ENCODE measurements around the gene BYSL. TPM values are rescaled to one million over a fixed set of nuclear protein-coding genes. Genes with fewer than 3 reads are reported as not detected.

BYSL gene, protein sequence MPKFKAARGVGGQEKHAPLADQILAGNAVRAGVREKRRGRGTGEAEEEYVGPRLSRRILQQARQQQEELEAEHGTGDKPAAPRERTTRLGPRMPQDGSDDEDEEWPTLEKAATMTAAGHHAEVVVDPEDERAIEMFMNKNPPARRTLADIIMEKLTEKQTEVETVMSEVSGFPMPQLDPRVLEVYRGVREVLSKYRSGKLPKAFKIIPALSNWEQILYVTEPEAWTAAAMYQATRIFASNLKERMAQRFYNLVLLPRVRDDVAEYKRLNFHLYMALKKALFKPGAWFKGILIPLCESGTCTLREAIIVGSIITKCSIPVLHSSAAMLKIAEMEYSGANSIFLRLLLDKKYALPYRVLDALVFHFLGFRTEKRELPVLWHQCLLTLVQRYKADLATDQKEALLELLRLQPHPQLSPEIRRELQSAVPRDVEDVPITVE
- total RNA-seq: 10 to 100 TPM in 1 of 4 donors, 1 to 10 TPM in 3; 4.4 to 12.4 (median 6.1) TPM

DNA sequence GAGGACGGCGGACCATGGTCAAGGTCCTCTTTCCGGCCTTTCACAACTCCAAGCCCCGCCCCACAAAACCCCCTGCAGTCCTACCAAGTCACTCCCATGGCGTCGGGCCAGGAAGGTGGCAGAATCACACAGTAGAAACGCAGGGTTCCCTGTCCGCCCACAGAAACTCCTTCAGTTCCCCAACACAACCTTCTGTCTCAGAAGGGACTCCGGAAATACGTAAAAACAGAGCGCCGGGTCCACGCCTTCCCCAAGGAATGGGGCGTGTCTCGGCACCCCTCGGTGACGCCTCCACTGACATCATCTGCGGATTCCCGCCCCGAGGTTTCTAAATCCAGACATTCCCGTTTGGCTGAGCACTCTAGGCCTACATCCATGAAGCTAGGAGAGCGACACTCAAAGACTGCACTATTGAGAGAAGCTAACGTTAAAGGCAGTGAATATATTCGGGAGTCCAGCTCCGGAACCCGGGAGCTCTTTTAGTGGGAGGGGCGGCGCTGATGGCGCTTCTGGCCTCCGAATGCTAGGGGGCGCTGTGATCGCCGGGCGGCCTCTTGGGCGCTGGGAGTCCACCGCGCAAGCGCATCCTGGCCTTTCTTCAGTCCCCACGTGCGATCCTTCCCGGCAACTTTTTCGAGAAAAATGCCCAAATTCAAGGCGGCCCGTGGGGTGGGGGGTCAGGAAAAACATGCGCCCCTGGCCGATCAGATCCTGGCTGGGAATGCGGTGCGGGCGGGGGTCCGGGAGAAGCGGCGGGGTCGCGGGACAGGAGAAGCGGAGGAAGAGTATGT, at the start of gene BYSL, which contains the start of gene MED20:
Gene BYSL, plus strand, starts transcription at position 579 of the 791 bp plus-strand sequence. Its CDS starts 64 bp downstream, at position 643.
Gene MED20, minus strand, starts transcription at position 219 of the 791 bp plus-strand sequence. Its CDS starts 121 bp downstream, at position 98.
- Histone ChIP-seq H3K27ac (peak within 1 kb of the TSS; percentile 91 to 99 (median 96)), H3K36me3 (peaks cover 0 to 7% (median 0%) of the 10 kb centered on the region in 3 donors), H3K9me3 (no peaks in the 10 kb centered on the region), H3K4me1 (peaks cover 0 to 26% (median 4%) of the 10 kb centered on the region in 4 donors), H3K27me3 (no peaks in the 10 kb centered on the region), H3K4me3 (peak within 1 kb of the TSS; percentile 65 to 88 (median 82))
- TF ChIP-seq, protein P1, sequence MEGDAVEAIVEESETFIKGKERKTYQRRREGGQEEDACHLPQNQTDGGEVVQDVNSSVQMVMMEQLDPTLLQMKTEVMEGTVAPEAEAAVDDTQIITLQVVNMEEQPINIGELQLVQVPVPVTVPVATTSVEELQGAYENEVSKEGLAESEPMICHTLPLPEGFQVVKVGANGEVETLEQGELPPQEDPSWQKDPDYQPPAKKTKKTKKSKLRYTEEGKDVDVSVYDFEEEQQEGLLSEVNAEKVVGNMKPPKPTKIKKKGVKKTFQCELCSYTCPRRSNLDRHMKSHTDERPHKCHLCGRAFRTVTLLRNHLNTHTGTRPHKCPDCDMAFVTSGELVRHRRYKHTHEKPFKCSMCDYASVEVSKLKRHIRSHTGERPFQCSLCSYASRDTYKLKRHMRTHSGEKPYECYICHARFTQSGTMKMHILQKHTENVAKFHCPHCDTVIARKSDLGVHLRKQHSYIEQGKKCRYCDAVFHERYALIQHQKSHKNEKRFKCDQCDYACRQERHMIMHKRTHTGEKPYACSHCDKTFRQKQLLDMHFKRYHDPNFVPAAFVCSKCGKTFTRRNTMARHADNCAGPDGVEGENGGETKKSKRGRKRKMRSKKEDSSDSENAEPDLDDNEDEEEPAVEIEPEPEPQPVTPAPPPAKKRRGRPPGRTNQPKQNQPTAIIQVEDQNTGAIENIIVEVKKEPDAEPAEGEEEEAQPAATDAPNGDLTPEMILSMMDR (IDR thresholded peaks at IDR 0.05): peak; percentile 95 to 99 (median 98)
- peak; percentile 80 to 81 for TF ChIP-seq POLR2A (IDR thresholded peaks at IDR 0.05)
- DNase-seq: peak; percentile 95 to 97 (median 95)

DNA sequence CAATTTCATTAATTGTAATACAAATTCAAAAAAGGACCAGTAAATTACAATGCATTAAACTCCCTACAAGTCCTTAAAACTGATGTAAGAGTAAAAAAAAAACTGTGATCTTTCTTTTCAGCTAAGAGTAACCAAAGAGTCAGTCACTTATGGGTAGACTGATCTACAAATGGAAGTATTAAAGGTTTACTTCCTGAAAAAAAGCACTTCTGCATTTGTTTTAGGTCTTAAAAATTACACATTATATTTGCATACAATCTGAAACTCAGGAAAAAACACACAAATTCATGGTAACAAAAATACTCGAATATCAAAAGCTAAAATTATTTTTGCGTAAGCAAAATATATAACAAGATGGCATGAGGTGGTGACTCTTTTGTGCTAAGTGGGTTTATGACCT, 49.6 kb upstream of the BYSL start:
- Histone ChIP-seq H3K9me3 (no peaks in the 10 kb centered on the region), H3K36me3 (no peaks in the 10 kb centered on the region), H3K4me1 (no peaks in the 10 kb centered on the region), H3K27me3 (no peaks in the 10 kb centered on the region), H3K27ac (no peak overlapping the region), H3K4me3 (no peak overlapping the region)
- DNase-seq: no peak
- no peak for TF ChIP-seq POLR2A (IDR thresholded peaks at IDR 0.05)
- TF ChIP-seq, protein P1 (IDR thresholded peaks at IDR 0.05): no peak

DNA sequence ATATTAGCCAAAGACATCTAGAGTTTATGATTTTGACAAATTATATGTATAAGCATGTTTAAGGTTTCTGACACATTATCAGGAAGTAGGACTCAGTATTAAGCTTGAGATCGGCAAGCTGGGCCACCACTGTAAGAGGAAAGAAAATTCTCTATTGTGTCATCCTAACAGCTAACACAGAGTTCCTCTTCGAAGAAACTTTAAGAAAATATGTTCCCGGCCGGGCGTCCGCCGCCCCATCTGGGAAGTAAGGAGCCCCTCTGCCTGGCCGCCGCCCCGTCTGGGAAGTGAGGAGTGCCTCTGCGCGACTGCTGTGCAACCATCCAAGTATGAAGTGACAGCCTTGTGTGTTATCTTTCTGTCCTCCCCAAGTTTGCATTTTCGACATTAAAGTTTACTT, 49.2 kb upstream of the BYSL start:
- no peaks in the 10 kb centered on the region for H3K9me3 ChIP-seq
- H3K4me3 ChIP-seq: no peak overlapping the region
- no peak for TF ChIP-seq POLR2A (IDR thresholded peaks at IDR 0.05)
- TF ChIP-seq, protein P1 (IDR thresholded peaks at IDR 0.05): no peak
- no peaks in the 10 kb centered on the region for H3K4me1 ChIP-seq
- no peaks in the 10 kb centered on the region for H3K36me3 ChIP-seq
- H3K27me3 ChIP-seq: no peaks in the 10 kb centered on the region
- no peak for DNase-seq
- H3K27ac ChIP-seq: no peak overlapping the region

DNA sequence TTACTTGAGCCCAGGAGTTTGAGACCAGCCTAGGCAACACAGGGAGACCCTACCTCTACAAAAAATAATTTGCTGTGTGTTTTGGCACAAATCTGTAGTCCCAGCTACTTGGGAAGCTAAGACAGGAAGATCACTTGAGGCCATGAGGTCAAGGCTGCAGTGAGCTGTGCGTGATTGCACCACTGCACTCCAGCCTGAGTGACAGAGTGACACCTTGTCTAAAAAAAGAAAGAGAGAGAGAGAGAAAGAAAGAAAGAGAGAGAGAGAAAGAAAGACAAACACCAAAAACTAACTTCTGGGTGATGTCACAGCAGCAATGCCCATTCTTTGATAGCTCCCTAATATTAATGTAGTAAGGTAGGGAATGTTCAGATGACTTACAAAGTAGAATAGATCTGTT, 46.6 kb upstream of the BYSL start:
- TF ChIP-seq, protein P1 (IDR thresholded peaks at IDR 0.05): no peak
- no peak for TF ChIP-seq POLR2A (IDR thresholded peaks at IDR 0.05)
- H3K27me3 ChIP-seq: no peaks in the 10 kb centered on the region
- H3K9me3 ChIP-seq: no peaks in the 10 kb centered on the region
- no peak overlapping the region for H3K4me3 ChIP-seq
- H3K4me1 ChIP-seq: no peaks in the 10 kb centered on the region
- no peak for DNase-seq
- H3K27ac ChIP-seq: no peak overlapping the region
- no peaks in the 10 kb centered on the region for H3K36me3 ChIP-seq

DNA sequence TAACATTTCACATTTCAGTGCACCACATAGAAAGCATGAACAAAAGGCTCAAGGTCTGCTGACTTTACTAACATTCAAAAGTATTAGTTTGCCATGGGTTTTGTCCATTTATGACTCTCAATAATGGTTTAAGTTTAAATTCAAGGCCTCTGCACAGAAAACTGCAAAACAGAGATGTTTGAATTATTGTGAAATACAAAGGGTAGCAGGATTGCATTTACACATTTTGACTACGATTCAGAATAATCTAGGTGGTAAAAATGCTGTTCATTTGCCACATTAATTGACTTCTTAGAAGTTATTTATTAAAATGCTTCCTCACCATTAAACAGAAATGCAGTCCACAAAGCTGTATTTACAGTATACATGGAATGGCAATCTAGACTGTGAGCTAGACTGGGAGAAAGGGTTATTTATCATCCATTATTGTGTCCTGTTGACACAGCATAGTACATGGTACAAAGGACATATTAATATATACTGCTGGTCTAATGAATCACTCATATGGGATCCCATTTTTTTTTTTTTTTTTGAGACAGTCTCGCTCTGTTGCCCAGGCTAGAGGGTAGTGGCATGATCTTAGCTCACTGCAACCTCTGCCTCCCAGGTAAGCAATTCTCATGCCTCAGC, 44.1 kb upstream of the BYSL start:
- no peaks in the 10 kb centered on the region for H3K27me3 ChIP-seq
- no peak overlapping the region for H3K4me3 ChIP-seq
- no peaks in the 10 kb centered on the region for H3K9me3 ChIP-seq
- no peaks in the 10 kb centered on the region for H3K4me1 ChIP-seq
- TF ChIP-seq, protein P1 (IDR thresholded peaks at IDR 0.05): no peak
- TF ChIP-seq POLR2A (IDR thresholded peaks at IDR 0.05): no peak
- no peak for DNase-seq
- no peak overlapping the region for H3K27ac ChIP-seq
- no peaks in the 10 kb centered on the region for H3K36me3 ChIP-seq
